Esophagus squamous epithelium (tissue), 5 donors: ENCODE results near the gene PDK4. TPM values are rescaled to one million over a fixed set of nuclear protein-coding genes. Genes with fewer than 3 reads are reported as not detected.

Source experiments
- DNase-seq: peaks from one replicate; lab custom pipeline; 2025; lab: John Stamatoyannopoulos, UW
- H3K27ac ChIP-seq, 4 donors: fragments of 200-600 bp; sonication (generic); one replicate each; pipeline ENCODE4 v1.5.1; 2016 to 2019; ENCODE audit warnings: mild to moderate bottlenecking in 1 of 4
- H3K27me3 ChIP-seq, 4 donors: fragments of 200-600 bp; sonication (generic); 1 replicate in 3 of 4; 2 replicates in 1 of 4; pipeline versions ENCODE4 v1.5.1 to v1.6.0; 2017 to 2021; ENCODE audit warnings: antibody characterized with exemption in 1 of 4
- H3K36me3 ChIP-seq, 3 donors: fragments of 200-600 bp; sonication (generic); one replicate each; pipeline ENCODE4 v1.5.1; 2016 to 2019
- H3K4me1 ChIP-seq, 3 donors: fragments of 200-600 bp; sonication (generic); one replicate each; pipeline ENCODE4 v1.5.1; 2017 to 2019
- H3K4me3 ChIP-seq, 4 donors: fragments of 200-600 bp; sonication (generic); 1 replicate in 3 of 4; 2 replicates in 1 of 4; pipeline ENCODE4 v1.5.1; 2016 to 2019; ENCODE audit warnings: mild to moderate bottlenecking in 2 of 4, moderate library complexity in 1 of 4
- H3K9me3 ChIP-seq, 3 donors: fragments of 200-600 bp; sonication (generic); one replicate each; pipeline ENCODE4 v1.5.1; 2016 to 2019
- POLR2A ChIP-seq, 4 donors: fragments of 450-650 bp; IDR thresholded peaks; one replicate each; pipeline ENCODE4 v1.6.1; 2017; ENCODE audit warnings: antibody characterized with exemption in 4 of 4, mild to moderate bottlenecking in 4 of 4, moderate library complexity in 3 of 4
- WGBS, 2 donors: methylation state at CpG; one replicate each; pipeline ENCODE4 v1.1.5; 2018; 5-methylcytosine and 5-hydroxymethylcytosine counted together
- intact Hi-C: fragments of 100-400 bp; cut with DNase I; formaldehyde crosslinking; loops from one replicate; pipeline ENCODE4 v1.15.0; 2022
- total RNA-seq, 4 donors: library from RNA; depleted of rRNA; stranded (reverse); fragments of >200 nt; gene quantifications; one replicate each; pipeline ENCODE4 v1.1.0, GENCODE V29; 2016
- TF ChIP-seq, protein P1 (sequence below), 6 experiments: fragments of 450-650 bp in 4 of 6; fragments of 200-600 bp in 2 of 6; sonication (generic) in 2 of 6; IDR thresholded peaks; one replicate each; pipeline ENCODE4 v1.5.1; 2016 to 2019; ENCODE audit warnings: antibody characterized with exemption in 6 of 6, mild to moderate bottlenecking in 4 of 6, moderate library complexity in 4 of 6
- donor health status: DM: yes; HTN: yes; CAD: no.

The PDK4 gene
- total RNA-seq, 4 donors from 2014 or later, result 4.1 to 129 (median 64.6) TPM

- Histone ChIP-seq H3K4me1 (peaks cover 0 to 9% (median 0%) of the 10 kb centered on the region in 3 donors), H3K27ac (no peak overlapping the region), H3K9me3 (no peaks in the 10 kb centered on the region), H3K4me3 (no peak overlapping the region), H3K27me3 (no peaks in the 10 kb centered on the region), H3K36me3 (peaks cover 0 to 6% (median 2%) of the 10 kb centered on the region in 3 donors)
- intact Hi-C loops, result no loop called here
- no peak for DNase-seq
- 89 to 94% methylated on average over 7 of the region's 7 CpGs for WGBS, 2 donors
- TF ChIP-seq, protein P1, sequence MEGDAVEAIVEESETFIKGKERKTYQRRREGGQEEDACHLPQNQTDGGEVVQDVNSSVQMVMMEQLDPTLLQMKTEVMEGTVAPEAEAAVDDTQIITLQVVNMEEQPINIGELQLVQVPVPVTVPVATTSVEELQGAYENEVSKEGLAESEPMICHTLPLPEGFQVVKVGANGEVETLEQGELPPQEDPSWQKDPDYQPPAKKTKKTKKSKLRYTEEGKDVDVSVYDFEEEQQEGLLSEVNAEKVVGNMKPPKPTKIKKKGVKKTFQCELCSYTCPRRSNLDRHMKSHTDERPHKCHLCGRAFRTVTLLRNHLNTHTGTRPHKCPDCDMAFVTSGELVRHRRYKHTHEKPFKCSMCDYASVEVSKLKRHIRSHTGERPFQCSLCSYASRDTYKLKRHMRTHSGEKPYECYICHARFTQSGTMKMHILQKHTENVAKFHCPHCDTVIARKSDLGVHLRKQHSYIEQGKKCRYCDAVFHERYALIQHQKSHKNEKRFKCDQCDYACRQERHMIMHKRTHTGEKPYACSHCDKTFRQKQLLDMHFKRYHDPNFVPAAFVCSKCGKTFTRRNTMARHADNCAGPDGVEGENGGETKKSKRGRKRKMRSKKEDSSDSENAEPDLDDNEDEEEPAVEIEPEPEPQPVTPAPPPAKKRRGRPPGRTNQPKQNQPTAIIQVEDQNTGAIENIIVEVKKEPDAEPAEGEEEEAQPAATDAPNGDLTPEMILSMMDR (IDR thresholded peaks at IDR 0.05), result no peak
- TF ChIP-seq POLR2A (IDR thresholded peaks at IDR 0.05), result no peak
Measured at GRCh38 chr7:95579318-95579717, 17.0 kb downstream of the PDK4 start.

- no peak overlapping the region for H3K27ac ChIP-seq
- intact Hi-C loops, result no loop called here
- TF ChIP-seq, protein P1 (IDR thresholded peaks at IDR 0.05), result no peak
- TF ChIP-seq POLR2A (IDR thresholded peaks at IDR 0.05), result no peak
- H3K9me3 ChIP-seq, result no peaks in the 10 kb centered on the region
- H3K27me3 ChIP-seq, result no peaks in the 10 kb centered on the region
- WGBS, 2 donors, result 23 to 51% methylated on average over 3 of the region's 3 CpGs
- no peak for DNase-seq
- H3K4me3 ChIP-seq, result no peak overlapping the region
- peaks cover 0 to 9% (median 0%) of the 10 kb centered on the region in 3 donors for H3K4me1 ChIP-seq
- H3K36me3 ChIP-seq, result no peaks in the 10 kb centered on the region
Measured at GRCh38 chr7:95578299-95578855, 17.9 kb downstream of the PDK4 start.

- 69 to 76% methylated on average over 3 to 4 of the region's 5 CpGs for WGBS, 2 donors
- no peak for TF ChIP-seq POLR2A (IDR thresholded peaks at IDR 0.05)
- TF ChIP-seq, protein P1 (IDR thresholded peaks at IDR 0.05), result no peak
Measured at GRCh38 chr7:95577137-95577536, 19.2 kb downstream of the PDK4 start.

GRCh38 chr7:95569720-95570119 lies 26.6 kb downstream of the PDK4 start:
- Histone ChIP-seq H3K9me3 (no peaks in the 10 kb centered on the region), H3K27me3 (no peaks in the 10 kb centered on the region), H3K27ac (no peak overlapping the region), H3K4me3 (no peak overlapping the region), H3K36me3 (no peaks in the 10 kb centered on the region), H3K4me1 (no peaks in the 10 kb centered on the region)
- TF ChIP-seq, protein P1 (IDR thresholded peaks at IDR 0.05), result no peak
- TF ChIP-seq POLR2A (IDR thresholded peaks at IDR 0.05), result no peak
- 72 to 79% methylated on average over 2 of the region's 2 CpGs for WGBS, 2 donors
- DNase-seq, result no peak
- intact Hi-C loops, result no loop called here

More at GRCh38 chr7:95577137-95577536, 19.2 kb downstream of the PDK4 start:
- Histone ChIP-seq H3K9me3 (no peaks in the 10 kb centered on the region), H3K36me3 (no peaks in the 10 kb centered on the region), H3K27me3 (no peaks in the 10 kb centered on the region), H3K27ac (no peak overlapping the region), H3K4me1 (peaks cover 0 to 9% (median 0%) of the 10 kb centered on the region in 3 donors), H3K4me3 (no peak overlapping the region)
- intact Hi-C loops, result no loop called here
- DNase-seq, result no peak

GRCh38 chr7:95560674-95561073 lies 35.6 kb downstream of the PDK4 start:
- Histone ChIP-seq H3K27me3 (no peaks in the 10 kb centered on the region), H3K27ac (no peak overlapping the region), H3K4me3 (no peak overlapping the region), H3K36me3 (no peaks in the 10 kb centered on the region), H3K9me3 (no peaks in the 10 kb centered on the region), H3K4me1 (no peaks in the 10 kb centered on the region)
- intact Hi-C loops, result no loop called here
- no peak for DNase-seq
- TF ChIP-seq, protein P1 (IDR thresholded peaks at IDR 0.05), result no peak
- TF ChIP-seq POLR2A (IDR thresholded peaks at IDR 0.05), result no peak
- WGBS, 2 donors, result 41 to 67% methylated on average over 2 of the region's 2 CpGs
